Activated naive CD8-positive, alpha-beta T cell (primary cell): ENCODE results near the gene CDHR2.
A peak's percentile ranks its signal among the peaks of the same experiment; 100 is the strongest.

ENCODE experiments used
- H3K27ac Mint-ChIP-seq: one replicate; pipeline ENCODE4 v1.8.0; 2021; ENCODE audit warnings: mixed read lengths
- H3K27me3 Mint-ChIP-seq: one replicate; pipeline ENCODE4 v1.8.0; 2021; ENCODE audit warnings: mixed read lengths
- H3K36me3 Mint-ChIP-seq: one replicate; pipeline ENCODE4 v1.8.0; 2021; ENCODE audit warnings: mixed read lengths
- H3K4me1 Mint-ChIP-seq: one replicate; pipeline ENCODE4 v1.8.0; 2021; ENCODE audit warnings: low read depth, mixed read lengths
- H3K4me3 Mint-ChIP-seq: one replicate; pipeline ENCODE4 v1.8.0; 2021; ENCODE audit warnings: mild to moderate bottlenecking, mixed read lengths
- H3K9me3 Mint-ChIP-seq: one replicate; pipeline ENCODE4 v1.8.0; 2021; ENCODE audit warnings: low read depth, mixed read lengths

CDHR2 gene

GRCh38 chr5:176631383-176632200 lies 82.5 kb downstream of the CDHR2 start:
- Mint-ChIP-seq H3K4me1 (peaks cover 11% of the 10 kb centered on the region), H3K4me3 (no peak overlapping the region)

DNA sequence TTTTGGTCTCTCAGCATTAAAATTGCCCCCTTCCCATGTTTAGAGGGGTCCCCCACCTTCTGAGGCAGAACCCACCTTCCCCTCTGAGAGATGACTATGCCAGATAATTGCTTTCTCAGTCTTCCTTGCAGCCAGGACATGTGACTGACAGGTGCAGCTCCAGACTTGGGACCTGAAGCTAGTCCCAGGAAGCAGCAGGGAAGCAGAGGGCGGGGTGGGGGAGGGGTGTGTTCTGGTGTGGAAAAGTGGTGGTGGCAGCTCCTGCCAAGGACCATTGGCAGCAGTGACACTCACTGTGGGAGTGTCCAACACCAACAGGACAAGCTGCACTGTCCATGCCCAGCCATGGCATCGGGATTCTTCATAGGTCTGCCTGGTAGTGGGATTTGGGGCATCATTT lies 83.6 kb downstream of the CDHR2 start:
- peaks cover 3% of the 10 kb centered on the region for H3K9me3 Mint-ChIP-seq
- peaks cover 11% of the 10 kb centered on the region for H3K4me1 Mint-ChIP-seq
- peaks cover 46% of the 10 kb centered on the region for H3K27me3 Mint-ChIP-seq
- no peaks in the 10 kb centered on the region for H3K36me3 Mint-ChIP-seq
- H3K4me3 Mint-ChIP-seq: no peak overlapping the region
- no peak overlapping the region for H3K27ac Mint-ChIP-seq

More at GRCh38 chr5:176631383-176632200, 82.5 kb downstream of the CDHR2 start:
- Mint-ChIP-seq H3K9me3 (peaks cover 3% of the 10 kb centered on the region), H3K27ac (no peak overlapping the region), H3K36me3 (no peaks in the 10 kb centered on the region), H3K27me3 (peaks cover 44% of the 10 kb centered on the region)

DNA sequence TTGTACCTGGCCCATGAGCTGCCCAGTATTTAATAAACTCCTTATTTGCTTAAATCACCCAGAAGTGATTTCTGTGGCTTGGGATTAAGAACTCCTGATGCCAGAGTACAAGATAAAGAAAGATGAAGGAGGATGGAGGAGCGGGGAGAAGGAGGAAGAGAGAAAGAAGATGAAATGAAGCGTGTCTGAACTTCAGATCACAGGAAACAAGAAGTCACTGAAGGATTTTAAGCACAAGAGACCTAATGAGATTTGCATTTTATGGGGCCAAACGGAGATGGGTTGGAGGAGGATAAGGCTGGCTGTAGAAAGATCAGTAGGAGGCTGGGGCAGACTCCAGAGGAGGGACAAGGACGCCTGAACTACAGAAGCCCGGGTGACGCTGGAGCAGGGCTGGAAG lies 84.5 kb downstream of the CDHR2 start:
- H3K27me3 Mint-ChIP-seq: peaks cover 39% of the 10 kb centered on the region
- H3K4me3 Mint-ChIP-seq: no peak overlapping the region

GRCh38 chr5:176636426-176636825 lies 87.3 kb downstream of the CDHR2 start:
- Mint-ChIP-seq H3K27me3 (peaks cover 25% of the 10 kb centered on the region), H3K36me3 (no peaks in the 10 kb centered on the region), H3K27ac (no peak overlapping the region), H3K4me1 (peaks cover 3% of the 10 kb centered on the region), H3K9me3 (peaks cover 3% of the 10 kb centered on the region), H3K4me3 (no peak overlapping the region)

More for the DNA sequence above, 84.5 kb downstream of the CDHR2 start:
- no peak overlapping the region for H3K27ac Mint-ChIP-seq
- H3K4me1 Mint-ChIP-seq: peaks cover 11% of the 10 kb centered on the region
- H3K36me3 Mint-ChIP-seq: no peaks in the 10 kb centered on the region
- peaks cover 3% of the 10 kb centered on the region for H3K9me3 Mint-ChIP-seq

GRCh38 chr5:176637556-176637955 lies 88.4 kb downstream of the CDHR2 start:
- Mint-ChIP-seq H3K36me3 (no peaks in the 10 kb centered on the region), H3K9me3 (peaks cover 3% of the 10 kb centered on the region), H3K4me3 (no peak overlapping the region), H3K27me3 (peaks cover 21% of the 10 kb centered on the region), H3K27ac (no peak overlapping the region), H3K4me1 (peaks cover 3% of the 10 kb centered on the region)

GRCh38 chr5:176638437-176638836 lies 89.3 kb downstream of the CDHR2 start:
- peaks cover 3% of the 10 kb centered on the region for H3K4me1 Mint-ChIP-seq
- peaks cover 3% of the 10 kb centered on the region for H3K9me3 Mint-ChIP-seq
- H3K27me3 Mint-ChIP-seq: peaks cover 18% of the 10 kb centered on the region
- no peak overlapping the region for H3K27ac Mint-ChIP-seq
- H3K36me3 Mint-ChIP-seq: no peaks in the 10 kb centered on the region
- H3K4me3 Mint-ChIP-seq: no peak overlapping the region

DNA sequence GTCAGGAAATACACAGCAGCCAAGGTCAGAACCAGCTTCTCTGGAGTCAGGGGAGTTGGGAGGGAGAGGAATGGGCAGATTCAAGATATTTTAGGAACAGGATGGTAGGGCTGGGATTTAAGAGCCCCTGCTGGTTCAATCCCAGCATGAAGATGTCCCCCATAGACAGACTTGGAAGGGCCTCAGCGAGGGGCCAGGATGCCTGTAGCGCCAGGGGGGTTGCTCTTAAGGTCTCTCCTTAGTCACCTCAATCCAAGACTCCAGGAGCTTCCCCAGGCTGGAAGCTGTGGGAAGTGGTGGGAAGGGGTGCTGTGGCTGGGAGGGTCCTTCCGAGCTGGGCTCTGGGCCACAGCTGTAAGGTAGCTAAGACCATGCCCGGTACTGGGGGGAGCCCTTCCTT lies 90.1 kb downstream of the CDHR2 start:
- peaks cover 10% of the 10 kb centered on the region for H3K27me3 Mint-ChIP-seq
- H3K9me3 Mint-ChIP-seq: peaks cover 3% of the 10 kb centered on the region
- H3K4me3 Mint-ChIP-seq: no peak overlapping the region
- no peaks in the 10 kb centered on the region for H3K36me3 Mint-ChIP-seq
- H3K27ac Mint-ChIP-seq: no peak overlapping the region
- H3K4me1 Mint-ChIP-seq: no peaks in the 10 kb centered on the region

DNA sequence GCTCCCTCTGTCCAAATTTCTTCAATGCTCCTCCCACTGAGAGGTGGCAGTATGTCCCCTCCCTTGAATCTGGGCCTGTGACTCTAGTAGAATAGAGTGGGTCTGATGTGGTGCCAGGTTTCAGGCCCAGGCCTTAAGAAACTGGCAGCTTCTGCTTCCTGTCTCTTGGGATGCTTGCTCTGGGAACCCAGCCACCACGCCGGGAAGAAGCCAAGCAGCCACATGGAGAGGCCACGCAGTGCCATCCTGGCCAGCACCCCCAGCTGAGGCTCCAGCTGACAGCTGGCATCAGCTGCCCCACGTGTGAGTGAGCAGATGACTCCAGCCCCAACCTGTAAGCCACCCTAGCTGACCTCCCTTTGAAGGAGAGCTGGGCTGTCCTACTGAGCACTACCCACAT lies 90.8 kb downstream of the CDHR2 start:
- peaks cover 3% of the 10 kb centered on the region for H3K9me3 Mint-ChIP-seq
- H3K36me3 Mint-ChIP-seq: no peaks in the 10 kb centered on the region

DNA sequence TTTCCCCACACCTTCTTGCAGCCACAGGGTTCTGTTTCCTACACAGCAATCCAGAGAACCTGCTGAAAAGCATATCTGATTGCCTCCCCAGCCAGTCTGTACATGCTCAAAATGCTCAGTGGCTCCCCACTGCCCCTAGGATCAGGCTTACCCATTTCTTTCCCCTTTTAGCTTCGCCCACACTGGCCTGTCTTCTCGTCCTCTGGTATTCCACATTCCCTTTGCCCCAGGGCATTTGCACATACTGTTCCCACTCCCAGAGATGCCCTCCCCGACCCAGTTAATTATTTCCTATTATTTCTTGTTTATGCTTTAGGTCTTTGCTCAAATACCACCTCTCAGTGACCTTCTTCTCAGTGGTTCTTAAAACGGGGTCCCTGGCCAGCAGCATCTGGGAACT lies 91.5 kb downstream of the CDHR2 start:
- H3K36me3 Mint-ChIP-seq: no peaks in the 10 kb centered on the region
- H3K4me3 Mint-ChIP-seq: no peak overlapping the region
- H3K9me3 Mint-ChIP-seq: no peaks in the 10 kb centered on the region
- H3K27me3 Mint-ChIP-seq: peaks cover 2% of the 10 kb centered on the region
- H3K27ac Mint-ChIP-seq: no peak overlapping the region
- H3K4me1 Mint-ChIP-seq: peaks cover 3% of the 10 kb centered on the region

More for the DNA sequence above, 90.8 kb downstream of the CDHR2 start:
- Mint-ChIP-seq H3K4me1 (peaks cover 2% of the 10 kb centered on the region), H3K27ac (no peak overlapping the region), H3K4me3 (no peak overlapping the region), H3K27me3 (peaks cover 6% of the 10 kb centered on the region)

- Mint-ChIP-seq H3K27ac (no peak overlapping the region), H3K9me3 (no peaks in the 10 kb centered on the region), H3K36me3 (no peaks in the 10 kb centered on the region), H3K27me3 (no peaks in the 10 kb centered on the region), H3K4me1 (peaks cover 14% of the 10 kb centered on the region), H3K4me3 (no peak overlapping the region)
Observed at GRCh38 chr5:176642675-176643490, 93.7 kb downstream of the CDHR2 start.

- no peaks in the 10 kb centered on the region for H3K9me3 Mint-ChIP-seq
- no peak overlapping the region for H3K27ac Mint-ChIP-seq
- no peaks in the 10 kb centered on the region for H3K27me3 Mint-ChIP-seq
- peaks cover 20% of the 10 kb centered on the region for H3K4me1 Mint-ChIP-seq
- no peak overlapping the region for H3K4me3 Mint-ChIP-seq
- no peaks in the 10 kb centered on the region for H3K36me3 Mint-ChIP-seq
Observed at GRCh38 chr5:176643491-176644219, 94.5 kb downstream of the CDHR2 start.

DNA sequence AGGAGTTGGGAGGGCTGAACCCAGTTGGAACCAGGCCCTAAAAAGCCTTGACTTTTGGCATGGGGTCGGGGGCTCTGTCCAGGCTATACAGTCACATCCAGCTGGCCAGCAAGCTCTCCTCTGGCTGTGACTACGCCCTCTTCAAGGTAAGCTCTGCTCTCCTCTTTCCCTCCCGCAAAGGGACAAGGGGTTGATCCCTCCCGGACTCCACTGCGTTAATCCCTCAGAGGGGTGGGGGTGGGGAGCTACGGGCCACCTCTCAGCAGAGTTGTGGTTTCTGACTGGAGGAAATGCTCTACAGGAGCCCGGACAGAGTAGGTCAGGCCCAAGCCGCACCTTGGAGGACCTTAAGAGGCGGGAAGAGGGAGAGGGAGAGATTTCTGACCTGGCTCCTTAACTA lies 95.2 kb downstream of the CDHR2 start:
- no peaks in the 10 kb centered on the region for H3K27me3 Mint-ChIP-seq
- no peak overlapping the region for H3K27ac Mint-ChIP-seq
- peaks cover 26% of the 10 kb centered on the region for H3K4me1 Mint-ChIP-seq
- no peaks in the 10 kb centered on the region for H3K36me3 Mint-ChIP-seq
- no peaks in the 10 kb centered on the region for H3K9me3 Mint-ChIP-seq
- no peak overlapping the region for H3K4me3 Mint-ChIP-seq

- Mint-ChIP-seq H3K4me3 (peak overlapping the region; percentile 10), H3K27ac (peak overlapping the region; percentile 10), H3K27me3 (no peaks in the 10 kb centered on the region), H3K36me3 (no peaks in the 10 kb centered on the region), H3K4me1 (peaks cover 33% of the 10 kb centered on the region), H3K9me3 (no peaks in the 10 kb centered on the region)
Observed at GRCh38 chr5:176644878-176645670, 95.9 kb downstream of the CDHR2 start.
